Activated T-cell treated with anti-CD3 and anti-CD28 coated beads, Interleukin-2, amount 50 U/mL, for 72 hours (primary cell): Measurements from ENCODE around the gene RAB42. TPM values are rescaled to one million over a fixed set of nuclear protein-coding genes. Genes with fewer than 3 reads are reported as not detected.
"Not testable (repeated sequence)": the region's sequence is repeated elsewhere in the genome, so short reads cannot be mapped to it uniquely, and the experiment has no call there.

Experiments used
- ATAC-seq, 2 donors: fragments of 150-1000 bp; cut with Tn5 transposase; replicated peaks in 1 of 2; 2 replicates each; pipeline ENCODE4 v1.10.0; 2021; ENCODE audit warnings: moderate library complexity in 2 of 2, mild to moderate bottlenecking in 1 of 2
- DNase-seq, 2 donors: peaks; one replicate each; pipeline ENCODE4 v3.0.0; 2021 to 2022; ENCODE audit warnings: mixed read lengths in 1 of 2
- H3K27ac Mint-ChIP-seq: one replicate; pipeline ENCODE4 v1.8.0; 2022; ENCODE audit warnings: mild to moderate bottlenecking, moderate library complexity, mixed read lengths
- H3K27me3 Mint-ChIP-seq: one replicate; pipeline ENCODE4 v1.8.0; 2022; ENCODE audit warnings: low read depth, mixed read lengths
- H3K36me3 Mint-ChIP-seq, 2 donors: one replicate each; pipeline ENCODE4 v1.8.0; 2022; ENCODE audit warnings: mixed read lengths in 2 of 2, mild to moderate bottlenecking in 1 of 2; ENCODE audit not compliant: insufficient read depth in 2 of 2
- H3K4me1 Mint-ChIP-seq: one replicate; pipeline ENCODE4 v1.8.0; 2022; ENCODE audit warnings: low read depth, mixed read lengths
- H3K4me3 Mint-ChIP-seq, 2 donors: one replicate each; pipeline ENCODE4 v1.8.0; 2022; ENCODE audit warnings: mild to moderate bottlenecking in 2 of 2, mixed read lengths in 2 of 2, moderate library complexity in 2 of 2
- H3K9me3 Mint-ChIP-seq, 2 donors: one replicate each; pipeline ENCODE4 v1.8.0; 2022; ENCODE audit warnings: mixed read lengths in 2 of 2
- total RNA-seq, 2 donors: library from RNA; stranded (reverse); gene quantifications; one replicate each; pipeline ENCODE4 v1.2.3, GENCODE V29; 2022

The RAB42 gene
- total RNA-seq, 2 donors from 2014 or later, result 0.17 TPM; not detected in 1

DNA sequence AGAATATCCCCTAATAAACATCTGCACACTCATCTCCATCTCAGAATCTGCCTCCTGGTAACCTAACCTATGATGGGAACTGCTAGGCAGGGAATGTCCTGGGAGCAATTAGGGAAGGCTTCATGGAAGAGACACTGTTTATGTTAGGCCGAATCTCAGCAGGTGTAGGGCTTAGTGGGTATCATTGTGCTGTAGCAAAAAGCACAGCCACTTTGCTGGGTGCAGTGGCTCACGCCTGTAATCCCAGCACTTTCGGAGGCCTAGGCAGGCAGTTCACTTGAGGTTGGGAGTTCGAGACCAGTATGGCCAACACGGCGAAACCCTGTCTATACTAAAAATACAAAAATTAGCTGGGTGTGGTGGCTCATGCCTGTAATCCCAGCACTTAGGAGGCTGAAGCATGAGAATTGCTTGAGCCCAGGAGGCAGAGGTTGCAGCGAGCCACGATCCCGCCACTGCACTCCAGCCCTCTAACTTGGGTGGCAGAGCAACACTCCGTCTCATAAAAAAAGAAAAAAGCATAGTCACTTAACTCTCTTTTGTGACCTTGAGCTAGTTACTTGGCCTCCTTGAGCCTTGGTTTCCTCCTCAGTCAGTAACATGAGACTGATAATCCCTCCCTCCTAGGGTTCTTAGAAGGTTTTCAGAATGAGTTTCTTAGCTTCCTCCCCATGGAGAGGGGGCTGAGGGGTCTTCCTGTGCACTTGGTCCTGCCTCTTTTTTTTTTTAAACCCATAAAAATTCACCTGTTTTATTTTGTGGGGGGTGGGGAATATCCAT lies 3.5 kb downstream of the RAB42 start:
- Mint-ChIP-seq H3K4me3 (no peak overlapping the region), H3K27me3 (no peaks in the 10 kb centered on the region), H3K36me3 (no peaks in the 10 kb centered on the region), H3K27ac (no peak overlapping the region), H3K9me3 (no peaks in the 10 kb centered on the region), H3K4me1 (peaks cover 17% of the 10 kb centered on the region)
- no peak for DNase-seq
- no peak for ATAC-seq

DNA sequence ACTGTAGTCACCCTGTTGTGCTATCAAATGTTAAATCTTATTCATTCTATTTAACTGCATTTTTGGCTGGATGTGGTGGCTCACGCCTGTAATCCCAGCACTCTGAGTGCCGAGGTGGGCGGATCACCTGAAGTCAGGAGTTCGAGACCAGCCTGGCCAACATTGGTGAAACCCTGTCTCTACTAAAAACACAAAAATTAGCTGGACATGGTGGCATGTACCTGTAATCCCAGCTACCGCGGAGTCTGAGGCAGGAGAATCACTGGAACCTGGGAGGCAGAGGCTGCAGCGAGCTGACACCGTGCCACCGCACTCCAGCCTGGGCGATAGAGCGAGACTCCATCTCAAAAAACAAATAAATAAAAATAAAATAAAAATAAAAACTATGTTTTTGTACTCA lies 4.2 kb downstream of the RAB42 start:
- not testable (repeated sequence) for H3K27ac Mint-ChIP-seq, H3K36me3 Mint-ChIP-seq, DNase-seq, ATAC-seq, H3K27me3 Mint-ChIP-seq, H3K4me3 Mint-ChIP-seq, H3K9me3 Mint-ChIP-seq
- peaks cover 18% of the 10 kb centered on the region for H3K4me1 Mint-ChIP-seq

DNA sequence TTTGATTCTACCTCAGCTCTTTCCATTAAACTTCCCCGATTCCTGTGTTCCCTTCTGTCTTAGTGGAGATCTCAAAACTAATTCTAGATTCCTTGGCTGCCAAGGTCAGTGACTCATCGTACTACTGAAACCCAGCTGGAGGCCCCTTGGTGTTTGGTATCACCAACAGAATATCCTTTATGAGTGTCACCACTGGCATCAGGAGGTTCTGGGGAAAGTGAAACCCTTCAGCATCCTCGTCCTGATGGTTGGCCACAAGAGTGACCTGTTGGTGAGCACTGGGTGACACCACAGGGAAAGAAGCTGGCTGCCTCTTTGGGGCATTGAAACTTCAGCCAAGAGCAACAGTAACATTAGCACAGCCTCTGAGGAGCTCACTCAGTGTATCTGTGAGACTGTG lies 9.6 kb downstream of the RAB42 start:
- Mint-ChIP-seq H3K9me3 (no peaks in the 10 kb centered on the region), H3K4me3 (peak overlapping the region in 1 of 2 donors; percentile 38), H3K27me3 (no peaks in the 10 kb centered on the region), H3K27ac (no peak overlapping the region), H3K36me3 (peaks cover 0 to 11% of the 10 kb centered on the region in 2 donors), H3K4me1 (peaks cover 19% of the 10 kb centered on the region)
- peak; percentile 91 to 92 for ATAC-seq
- peak; percentile 33 to 52 for DNase-seq

DNA sequence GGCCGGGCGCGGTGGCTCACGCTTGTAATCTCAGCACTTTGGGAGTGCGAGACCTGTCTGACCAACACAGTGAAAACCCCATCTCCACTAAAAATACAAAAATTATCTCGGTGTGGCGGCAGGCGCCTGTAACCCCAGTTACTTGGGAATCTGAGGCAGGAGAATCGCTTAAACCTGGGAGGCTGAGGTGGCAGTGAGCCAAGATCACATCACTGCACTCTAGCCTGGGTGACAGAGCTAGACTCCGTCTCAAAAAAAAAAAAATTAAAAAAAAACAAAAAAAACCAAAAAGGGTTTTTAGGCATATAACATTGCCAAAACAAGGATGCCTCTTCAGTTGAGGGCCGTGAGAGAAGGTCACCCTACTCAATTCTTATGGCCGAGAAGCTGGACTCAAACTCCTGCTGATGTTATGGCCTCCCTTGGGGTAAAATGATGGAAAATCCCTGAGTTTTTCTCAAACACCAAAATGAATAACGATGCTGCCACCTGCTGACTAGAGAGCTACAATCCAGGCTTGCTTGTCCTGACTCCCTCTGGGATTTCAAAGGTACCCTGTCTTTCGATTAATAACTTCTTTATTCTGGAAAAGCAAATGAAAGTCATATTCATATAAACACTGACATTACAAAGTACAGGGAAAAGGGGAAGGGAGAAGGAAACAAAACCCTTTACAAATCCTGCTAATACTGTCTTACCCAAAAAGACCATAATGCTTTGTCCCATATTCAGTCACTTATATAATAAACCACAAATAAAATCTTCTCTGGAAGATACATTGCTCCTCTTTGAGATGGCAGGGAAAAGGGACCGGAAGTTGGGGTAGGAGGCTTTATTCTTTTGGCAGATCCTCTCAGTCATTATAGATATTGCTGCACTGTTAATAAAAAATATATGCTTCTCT lies 10.7 kb downstream of the RAB42 start:
- H3K36me3 Mint-ChIP-seq, result peaks cover 0 to 11% of the 10 kb centered on the region in 2 donors
- peak; percentile 30 to 39 for DNase-seq

DNA sequence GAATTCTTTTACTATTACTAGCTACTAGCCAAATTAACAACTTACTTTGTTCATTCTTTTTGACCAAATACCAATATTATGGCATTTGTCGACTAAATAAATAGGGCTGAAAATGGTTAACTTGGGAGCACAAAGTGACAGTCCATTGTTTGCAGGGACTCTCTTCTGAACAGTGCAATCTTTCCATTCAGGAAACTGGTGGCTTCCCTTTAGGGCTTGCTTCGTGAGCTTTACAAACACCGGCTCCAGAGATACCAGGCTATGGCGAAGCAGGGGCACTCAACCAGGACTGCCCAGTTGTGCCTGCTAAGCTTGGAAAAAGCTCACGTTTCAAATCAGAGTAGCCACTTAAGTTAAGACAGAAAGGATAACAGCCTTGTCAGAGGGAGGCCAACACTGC lies 12.3 kb downstream of the RAB42 start:
- no peaks in the 10 kb centered on the region for H3K9me3 Mint-ChIP-seq
- H3K36me3 Mint-ChIP-seq, result peaks cover 0 to 11% of the 10 kb centered on the region in 2 donors
- H3K4me1 Mint-ChIP-seq, result peaks cover 14% of the 10 kb centered on the region
- no peak overlapping the region for H3K4me3 Mint-ChIP-seq
- ATAC-seq, result no peak
- no peak for DNase-seq
- H3K27me3 Mint-ChIP-seq, result no peaks in the 10 kb centered on the region
- no peak overlapping the region for H3K27ac Mint-ChIP-seq

More for the DNA sequence above, 10.7 kb downstream of the RAB42 start:
- H3K4me3 Mint-ChIP-seq, result peak overlapping the region in 1 of 2 donors; percentile 38
- peaks cover 19% of the 10 kb centered on the region for H3K4me1 Mint-ChIP-seq
- no peak overlapping the region for H3K27ac Mint-ChIP-seq
- no peaks in the 10 kb centered on the region for H3K9me3 Mint-ChIP-seq
- H3K27me3 Mint-ChIP-seq, result no peaks in the 10 kb centered on the region
- no peak for ATAC-seq

DNA sequence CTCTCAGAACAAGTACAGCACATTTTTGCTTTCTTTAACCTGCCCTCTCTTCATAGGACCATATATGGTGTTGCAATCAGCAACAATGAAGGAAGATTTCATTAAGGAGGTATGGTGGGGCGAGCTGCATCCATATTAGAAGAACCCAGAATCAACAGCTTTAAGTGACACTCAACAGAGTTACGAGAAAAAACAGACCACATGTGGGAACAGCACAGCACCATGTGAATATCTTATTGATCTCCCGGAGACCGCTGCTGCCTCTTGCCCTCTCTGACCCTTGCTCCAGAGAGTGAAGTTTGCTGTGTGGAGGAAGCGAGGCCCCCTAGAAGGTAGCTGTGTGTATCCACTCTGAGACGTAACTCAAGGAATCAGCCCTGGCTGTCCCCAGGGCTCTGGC lies 12.9 kb downstream of the RAB42 start:
- DNase-seq, result no peak
- Mint-ChIP-seq H3K4me3 (no peak overlapping the region), H3K27ac (no peak overlapping the region), H3K36me3 (peaks cover 2 to 14% of the 10 kb centered on the region in 2 donors), H3K4me1 (peaks cover 14% of the 10 kb centered on the region), H3K9me3 (no peaks in the 10 kb centered on the region), H3K27me3 (no peaks in the 10 kb centered on the region)
- no peak for ATAC-seq

DNA sequence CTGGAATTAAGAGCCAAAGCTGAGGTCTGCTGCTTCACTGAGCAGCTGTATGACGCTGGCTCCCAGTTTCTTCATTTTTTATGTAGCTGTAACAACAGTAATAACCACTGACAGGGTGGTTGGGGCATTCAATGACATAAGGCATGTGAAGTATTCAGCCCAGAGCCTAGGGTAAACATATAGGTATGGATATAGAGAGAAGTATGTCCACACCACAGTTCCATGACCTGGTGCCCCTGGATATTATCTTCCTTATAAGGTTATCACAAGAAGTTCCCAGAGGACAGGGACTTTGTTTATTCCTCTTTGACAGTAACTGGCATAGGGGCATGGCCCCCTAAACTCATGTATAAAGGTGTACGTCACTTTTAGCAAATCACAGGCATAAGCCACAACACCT lies 14.7 kb downstream of the RAB42 start:
- Mint-ChIP-seq H3K36me3 (peaks cover 2 to 11% of the 10 kb centered on the region in 2 donors), H3K4me3 (no peak overlapping the region), H3K27ac (no peak overlapping the region), H3K27me3 (no peaks in the 10 kb centered on the region), H3K4me1 (peaks cover 8% of the 10 kb centered on the region), H3K9me3 (no peaks in the 10 kb centered on the region)
- DNase-seq (no peak), ATAC-seq (no peak)

DNA sequence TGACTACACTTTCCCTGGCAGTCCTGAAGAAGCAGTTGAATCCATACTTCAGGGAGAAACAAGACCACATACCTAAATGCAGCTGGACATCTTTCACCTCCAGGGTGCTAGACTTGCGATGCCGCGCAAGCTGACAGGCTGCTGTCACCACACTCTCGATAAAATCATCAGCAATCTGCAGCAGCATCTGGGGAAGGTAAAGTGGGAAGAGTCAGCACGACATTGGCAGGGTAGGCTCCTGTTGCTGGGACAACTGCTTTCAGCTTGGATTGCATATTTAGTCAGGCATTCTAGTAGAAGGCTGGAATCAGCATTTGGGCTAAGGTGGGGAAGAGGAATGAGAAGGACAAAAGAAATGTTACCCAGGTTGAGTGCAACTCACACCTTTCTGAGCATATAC lies 21.1 kb downstream of the RAB42 start:
- Mint-ChIP-seq H3K4me1 (no peaks in the 10 kb centered on the region), H3K27me3 (no peaks in the 10 kb centered on the region), H3K9me3 (no peaks in the 10 kb centered on the region), H3K4me3 (no peak overlapping the region), H3K36me3 (peaks cover 4 to 15% of the 10 kb centered on the region in 2 donors), H3K27ac (no peak overlapping the region)
- DNase-seq (no peak), ATAC-seq (no peak)

DNA sequence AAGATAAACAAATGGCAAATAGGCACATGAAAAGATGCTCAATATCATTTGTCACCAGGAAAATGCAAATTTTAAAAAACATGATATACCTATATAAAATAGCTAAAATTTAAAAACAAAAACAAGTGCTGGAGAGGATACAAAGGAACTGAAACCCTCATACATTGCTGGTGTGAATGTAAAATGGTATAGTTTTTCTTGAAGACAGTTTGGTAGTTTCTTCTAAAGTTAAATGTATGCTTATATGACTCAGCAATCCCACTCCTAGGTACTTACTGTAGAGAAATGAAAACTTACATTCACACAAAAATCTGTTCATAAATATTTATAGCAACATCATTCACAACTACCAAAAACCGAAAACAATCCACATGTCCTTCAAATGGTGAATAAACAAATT lies 39.6 kb downstream of the RAB42 start:
- H3K4me1 Mint-ChIP-seq, result peaks cover 15% of the 10 kb centered on the region
- H3K9me3 Mint-ChIP-seq, result no peaks in the 10 kb centered on the region
- ATAC-seq (no peak), DNase-seq (no peak)
- peak overlapping the region; percentile 54 for H3K27ac Mint-ChIP-seq
- no peaks in the 10 kb centered on the region for H3K27me3 Mint-ChIP-seq
- no peaks in the 10 kb centered on the region for H3K36me3 Mint-ChIP-seq
- no peak overlapping the region for H3K4me3 Mint-ChIP-seq

DNA sequence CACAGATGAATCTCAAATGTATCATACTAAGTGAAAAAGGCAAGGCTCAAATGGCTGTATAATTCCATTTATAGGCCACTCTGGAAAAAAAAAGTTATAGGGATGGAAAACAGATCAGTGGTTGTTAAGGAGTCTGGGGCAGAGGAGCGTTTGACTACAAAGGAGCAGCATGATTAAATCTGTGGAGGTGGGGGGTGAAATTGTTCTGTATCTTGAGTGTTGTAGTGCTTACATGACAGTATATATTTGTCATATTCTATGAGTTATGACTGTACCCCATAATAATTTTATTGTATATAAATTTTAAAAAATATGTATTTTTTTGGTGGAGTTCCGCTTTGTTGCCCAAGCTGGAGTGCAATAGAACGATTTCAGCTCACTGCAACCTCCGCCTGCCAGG lies 40.5 kb downstream of the RAB42 start:
- H3K9me3 Mint-ChIP-seq, result no peaks in the 10 kb centered on the region
- H3K4me3 Mint-ChIP-seq, result no peak overlapping the region
- no peaks in the 10 kb centered on the region for H3K36me3 Mint-ChIP-seq
- ATAC-seq, result no peak
- no peak for DNase-seq
- no peak overlapping the region for H3K27ac Mint-ChIP-seq
- peaks cover 15% of the 10 kb centered on the region for H3K4me1 Mint-ChIP-seq
- H3K27me3 Mint-ChIP-seq, result no peaks in the 10 kb centered on the region

DNA sequence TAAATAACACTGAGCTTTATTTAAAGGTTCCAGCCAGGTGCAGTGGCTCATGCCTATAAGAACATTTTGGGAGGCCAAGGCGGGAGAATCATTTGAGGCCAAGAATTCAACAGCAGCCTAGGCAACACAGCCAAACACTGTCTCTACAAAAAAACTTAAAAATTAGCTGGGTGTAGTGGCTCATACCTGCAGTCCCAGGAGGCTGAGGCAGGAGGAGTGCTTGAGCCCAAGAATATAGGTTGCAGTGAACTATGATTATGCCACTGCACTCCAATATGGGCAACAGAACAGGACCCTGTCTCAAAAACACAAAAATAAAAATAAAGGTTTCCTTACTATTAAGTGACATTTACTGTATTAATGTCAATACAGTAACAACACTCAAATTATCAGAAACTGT lies 48.7 kb downstream of the RAB42 start:
- Mint-ChIP-seq H3K4me1 (peaks cover 47% of the 10 kb centered on the region), H3K27me3 (no peaks in the 10 kb centered on the region), H3K9me3 (no peaks in the 10 kb centered on the region), H3K27ac (peak overlapping the region; percentile 24), H3K4me3 (peak overlapping the region; percentile 99), H3K36me3 (peaks cover 5 to 8% of the 10 kb centered on the region in 2 donors)
- DNase-seq, result peak in 1 of 2 donors; percentile 43
- no peak for ATAC-seq

DNA sequence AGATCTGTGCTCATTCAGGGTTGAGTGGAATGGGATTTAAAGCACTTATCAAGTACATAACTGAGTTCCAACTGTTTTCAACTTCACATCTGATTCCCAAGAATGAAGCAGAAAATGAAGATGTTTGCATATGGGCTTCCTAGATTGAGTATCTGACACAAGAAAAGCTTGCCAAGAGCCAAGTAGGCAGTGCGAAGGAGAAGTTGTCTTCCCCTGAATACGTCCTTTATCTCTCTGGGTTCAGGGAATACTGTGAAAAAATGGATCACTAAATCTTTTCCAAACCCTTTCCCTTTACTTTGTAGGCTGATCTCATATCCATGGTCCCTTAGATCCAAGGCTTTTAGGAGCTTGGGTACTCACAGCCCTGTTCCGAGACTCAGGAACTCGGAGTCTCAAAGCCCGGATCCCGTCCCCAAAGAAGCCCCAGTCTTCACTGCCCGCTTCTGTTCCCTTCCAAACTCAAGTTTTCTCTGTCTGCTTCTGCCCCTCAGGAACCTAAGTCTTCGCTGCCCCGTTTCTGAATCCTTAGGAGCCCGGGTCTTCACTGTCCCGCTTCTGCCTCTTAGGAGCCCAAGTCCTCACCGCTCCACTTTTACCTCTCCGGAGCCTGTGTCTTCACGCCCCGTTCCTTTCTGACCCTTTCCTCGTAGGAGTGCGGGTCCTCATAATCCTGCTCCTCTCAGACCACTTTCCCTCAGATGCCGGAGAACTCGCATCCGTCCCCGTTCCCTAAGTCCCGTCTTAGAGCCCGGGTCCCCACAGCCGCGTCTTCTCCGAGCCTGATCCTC lies 50.2 kb downstream of the RAB42 start:
- H3K4me3 Mint-ChIP-seq, result peak overlapping the region; percentile 99
- peaks cover 52% of the 10 kb centered on the region for H3K4me1 Mint-ChIP-seq
- no peaks in the 10 kb centered on the region for H3K27me3 Mint-ChIP-seq
- H3K27ac Mint-ChIP-seq, result peak overlapping the region; percentile 98
- DNase-seq (no peak), ATAC-seq (peak in 1 of 2 donors; percentile 5)
- no peaks in the 10 kb centered on the region for H3K9me3 Mint-ChIP-seq
- H3K36me3 Mint-ChIP-seq, result peaks cover 5 to 8% of the 10 kb centered on the region in 2 donors
